ENCODE measurements around the gene ZDHHC4.
"Not testable (repeated sequence)": the region's sequence is repeated elsewhere in the genome, so short reads cannot be mapped to it uniquely, and the experiment has no call there.

ZDHHC4 gene

GRCh38 chr7:6563936-6564770, 13.1 kb upstream of the ZDHHC4 start:
- WGBS: 93% methylated on average over 12 of the region's 12 CpGs
- Histone ChIP-seq H3K9me3 (ENCODE audit: insufficient read depth, low read depth, low read length) (no peaks in the 10 kb centered on the region), H3K4me1 (ENCODE audit: insufficient read depth, low read length) (no peaks in the 10 kb centered on the region; the same call in 1 of the 2 replicates), H3K27ac (ENCODE audit: low read depth, low read length) (no peak overlapping the region), H3K4me3 (ENCODE audit: low read length) (no peak overlapping the region), H3K9ac (ENCODE audit: low read depth, low read length) (no peak overlapping the region), H3K36me3 (ENCODE audit: insufficient read depth, low read length) (no peaks in the 10 kb centered on the region), H3K27me3 (ENCODE audit: insufficient read depth, low read length) (no peaks in the 10 kb centered on the region)

DNA sequence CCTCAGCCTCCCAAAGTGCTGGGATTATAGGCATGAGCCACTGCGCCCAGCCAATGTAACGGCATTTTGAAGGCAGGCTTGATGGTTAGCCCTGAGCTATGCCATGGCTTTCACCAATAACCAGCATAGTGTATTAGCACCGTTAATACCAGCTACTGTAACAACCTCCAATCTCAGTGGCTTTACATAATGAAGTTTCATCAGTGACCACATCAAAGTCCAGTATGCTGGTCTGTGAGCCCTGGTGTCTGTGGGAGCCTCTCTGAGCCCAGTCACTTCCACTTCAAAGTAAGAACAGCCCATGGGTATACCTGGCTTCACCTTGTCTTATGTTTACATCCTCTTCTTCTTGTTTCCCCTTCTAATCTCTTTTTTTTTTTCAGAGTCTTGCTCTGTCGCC, 11.6 kb upstream of the ZDHHC4 start:
- H3K4me1 ChIP-seq (ENCODE audit: insufficient read depth, low read length): no peaks in the 10 kb centered on the region
- no peaks in the 10 kb centered on the region for H3K9me3 ChIP-seq (ENCODE audit: insufficient read depth, low read depth, low read length)
- H3K36me3 ChIP-seq (ENCODE audit: insufficient read depth, low read length): no peaks in the 10 kb centered on the region
- H3K27me3 ChIP-seq (ENCODE audit: insufficient read depth, low read length): no peaks in the 10 kb centered on the region
- 89% methylated on average over 4 of the region's 4 CpGs for whole genome bisulfite sequencing
- no peak overlapping the region for H3K4me3 ChIP-seq (ENCODE audit: low read length)
- no peak overlapping the region for H3K27ac ChIP-seq (ENCODE audit: low read depth, low read length)
- no peak overlapping the region for H3K9ac ChIP-seq (ENCODE audit: low read depth, low read length)

DNA sequence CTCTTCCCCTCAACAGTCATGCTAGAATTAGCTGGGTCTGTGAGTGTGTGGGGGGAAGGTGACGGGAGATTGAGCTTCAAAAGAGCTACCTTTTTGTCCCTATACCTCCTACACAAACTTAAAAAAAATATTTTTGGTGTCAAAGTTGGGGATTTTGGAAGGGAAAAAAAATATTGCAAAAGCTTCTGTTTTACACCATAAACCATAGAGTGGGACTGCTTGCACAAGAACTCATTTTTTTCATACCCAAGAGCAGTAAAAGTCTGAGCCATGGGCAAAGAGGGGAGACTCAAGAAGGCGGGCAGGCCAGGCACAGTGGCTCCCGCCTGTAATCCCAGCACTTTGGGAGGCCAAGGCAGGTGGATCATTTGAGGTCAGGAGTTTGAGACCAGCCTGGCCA, 9.4 kb upstream of the ZDHHC4 start:
- H3K9me3 ChIP-seq (ENCODE audit: insufficient read depth, low read depth, low read length): no peaks in the 10 kb centered on the region
- no peaks in the 10 kb centered on the region for H3K4me1 ChIP-seq (ENCODE audit: insufficient read depth, low read length)
- no peak overlapping the region for H3K9ac ChIP-seq (ENCODE audit: low read depth, low read length)
- no peak overlapping the region for H3K4me3 ChIP-seq (ENCODE audit: low read length)
- WGBS: 97% methylated on average over 2 of the region's 3 CpGs
- H3K27me3 ChIP-seq (ENCODE audit: insufficient read depth, low read length): no peaks in the 10 kb centered on the region
- no peak overlapping the region for H3K27ac ChIP-seq (ENCODE audit: low read depth, low read length)
- H3K36me3 ChIP-seq (ENCODE audit: insufficient read depth, low read length): no peaks in the 10 kb centered on the region

GRCh38 chr7:6571160-6571779, 6.0 kb upstream of the ZDHHC4 start:
- H3K36me3 ChIP-seq (ENCODE audit: insufficient read depth, low read length): no peaks in the 10 kb centered on the region
- no peaks in the 10 kb centered on the region for H3K27me3 ChIP-seq (ENCODE audit: insufficient read depth, low read length)
- 89% methylated on average over 7 of the region's 7 CpGs for WGBS
- no peak overlapping the region for H3K4me3 ChIP-seq (ENCODE audit: low read length)
- no peaks in the 10 kb centered on the region for H3K4me1 ChIP-seq (ENCODE audit: insufficient read depth, low read length)
- no peak overlapping the region for H3K27ac ChIP-seq (ENCODE audit: low read depth, low read length)
- H3K9me3 ChIP-seq (ENCODE audit: insufficient read depth, low read depth, low read length): no peaks in the 10 kb centered on the region
- H3K9ac ChIP-seq (ENCODE audit: low read depth, low read length): no peak overlapping the region

DNA sequence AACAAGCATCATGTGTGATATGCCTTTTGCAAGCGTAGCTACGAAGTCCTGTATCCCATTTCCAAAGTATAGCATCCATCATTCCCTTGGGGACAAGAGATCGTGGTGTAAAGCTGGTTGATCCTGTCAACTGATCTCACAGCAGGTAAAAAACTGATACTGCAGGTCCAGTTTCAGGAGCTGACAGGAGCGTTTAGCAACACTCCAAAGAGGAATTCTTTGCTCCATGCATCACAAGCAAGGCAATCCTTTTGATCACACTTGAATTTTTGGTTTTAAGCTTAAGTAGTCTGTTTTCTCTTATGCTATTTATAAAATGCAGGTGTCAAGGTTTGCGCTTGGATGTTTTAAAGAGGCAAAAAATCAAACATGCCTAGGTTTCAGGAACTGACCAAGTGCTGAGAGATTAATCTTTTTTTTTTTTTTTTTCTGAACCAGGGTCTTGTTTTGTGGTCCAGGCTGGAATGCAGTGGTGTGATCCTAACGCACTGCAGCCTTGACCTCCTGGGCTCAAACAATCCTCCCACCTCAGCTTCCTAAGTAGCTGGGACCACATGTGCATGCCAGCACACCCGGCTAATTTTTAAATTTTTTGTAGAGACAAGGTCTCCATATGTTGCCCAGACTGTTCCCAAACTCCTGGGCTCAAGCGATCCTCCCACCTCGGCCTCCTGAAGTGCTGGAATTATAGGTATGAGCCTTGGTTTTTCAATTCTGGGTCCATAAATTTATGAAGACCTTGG, 1.8 kb upstream of the ZDHHC4 start:
- 88% methylated on average over 9 of the region's 9 CpGs for WGBS
- H3K4me3 ChIP-seq (ENCODE audit: low read length): no peak overlapping the region
- H3K9ac ChIP-seq (ENCODE audit: low read depth, low read length): no peak overlapping the region
- no peaks in the 10 kb centered on the region for H3K27me3 ChIP-seq (ENCODE audit: insufficient read depth, low read length)
- H3K4me1 ChIP-seq (ENCODE audit: insufficient read depth, low read length): no peaks in the 10 kb centered on the region
- no peak overlapping the region for H3K27ac ChIP-seq (ENCODE audit: low read depth, low read length)
- peaks cover 8% of the 10 kb centered on the region for H3K36me3 ChIP-seq (ENCODE audit: insufficient read depth, low read length)
- no peaks in the 10 kb centered on the region for H3K9me3 ChIP-seq (ENCODE audit: insufficient read depth, low read depth, low read length)

GRCh38 chr7:6576024-6576866, 1.0 kb upstream of the ZDHHC4 start:
- no peaks in the 10 kb centered on the region for H3K4me1 ChIP-seq (ENCODE audit: insufficient read depth, low read length)
- no peak overlapping the region for H3K9ac ChIP-seq (ENCODE audit: low read depth, low read length)

GRCh38 chr7:6576867-6577368, 336 bp upstream of the ZDHHC4 start:
- H3K9me3 ChIP-seq (ENCODE audit: insufficient read depth, low read depth, low read length); H3K27me3 ChIP-seq (ENCODE audit: insufficient read depth, low read length); H3K4me1 ChIP-seq (ENCODE audit: insufficient read depth, low read length): not testable (repeated sequence)
- WGBS: 26% methylated on average over 10 of the region's 14 CpGs
- Histone ChIP-seq H3K27ac (ENCODE audit: low read depth, low read length) (peak overlapping the region; percentile 95), H3K9ac (ENCODE audit: low read depth, low read length) (peak overlapping the region; percentile 92), H3K4me3 (ENCODE audit: low read length) (peak overlapping the region; percentile 74), H3K36me3 (ENCODE audit: insufficient read depth, low read length) (peaks cover 23% of the 10 kb centered on the region)

More at GRCh38 chr7:6576024-6576866, 1.0 kb upstream of the ZDHHC4 start:
- Histone ChIP-seq H3K4me3 (ENCODE audit: low read length) (peak overlapping the region; percentile 74; the same call in 1 of the 2 replicates), H3K27me3 (ENCODE audit: insufficient read depth, low read length) (no peaks in the 10 kb centered on the region), H3K36me3 (ENCODE audit: insufficient read depth, low read length) (peaks cover 16% of the 10 kb centered on the region), H3K9me3 (ENCODE audit: insufficient read depth, low read depth, low read length) (no peaks in the 10 kb centered on the region), H3K27ac (ENCODE audit: low read depth, low read length) (no peak overlapping the region)
- WGBS: 86% methylated on average over 13 of the region's 14 CpGs

GRCh38 chr7:6578114-6579084, 1.1 kb downstream of the ZDHHC4 start:
- Histone ChIP-seq H3K27me3 (ENCODE audit: insufficient read depth, low read length) (no peaks in the 10 kb centered on the region), H3K27ac (ENCODE audit: low read depth, low read length) (no peak overlapping the region; the same call in 1 of the 2 replicates), H3K9ac (ENCODE audit: low read depth, low read length) (no peak overlapping the region; the same call in 1 of the 2 replicates), H3K36me3 (ENCODE audit: insufficient read depth, low read length) (peaks cover 38% of the 10 kb centered on the region), H3K4me1 (ENCODE audit: insufficient read depth, low read length) (no peaks in the 10 kb centered on the region), H3K4me3 (ENCODE audit: low read length) (peak overlapping the region; percentile 74), H3K9me3 (ENCODE audit: insufficient read depth, low read depth, low read length) (no peaks in the 10 kb centered on the region)
- WGBS: 94% methylated on average over 17 of the region's 18 CpGs

- 95% methylated on average over 4 of the region's 4 CpGs for WGBS
- Histone ChIP-seq H3K4me1 (ENCODE audit: insufficient read depth, low read length) (no peaks in the 10 kb centered on the region), H3K36me3 (ENCODE audit: insufficient read depth, low read length) (peaks cover 48% of the 10 kb centered on the region), H3K4me3 (ENCODE audit: low read length) (no peak overlapping the region), H3K27me3 (ENCODE audit: insufficient read depth, low read length) (no peaks in the 10 kb centered on the region), H3K27ac (ENCODE audit: low read depth, low read length) (no peak overlapping the region), H3K9me3 (ENCODE audit: insufficient read depth, low read depth, low read length) (no peaks in the 10 kb centered on the region), H3K9ac (ENCODE audit: low read depth, low read length) (no peak overlapping the region)
These were observed 2.2 kb downstream of the ZDHHC4 start for GRCh38 chr7:6579446-6579845.

Data from HUES64 (cell line).